EH (cell line): Measurements from ENCODE around the gene SNRPE.
"Not testable (repeated sequence)": the region's sequence is repeated elsewhere in the genome, so short reads cannot be mapped to it uniquely, and the experiment has no call there.

Experiments
- DNase-seq: peaks from one replicate; pipeline ENCODE4 v3.0.0-alpha.2; 2015; ENCODE audit warnings: low read depth

SNRPE gene

GRCh38 chr1:203861379-203862184, at the start of gene SNRPE:
Gene SNRPE, plus strand, starts transcription at chr1:203861599. Its CDS starts 61 bp downstream, at chr1:203861660.
- peak; percentile 98 for DNase-seq

GRCh38 chr1:203813581-203814341, 47.6 kb upstream of the SNRPE start:
- peak; percentile 38 for DNase-seq

- DNase-seq, result no peak
Measured at GRCh38 chr1:203818399-203818798, 43.0 kb upstream of the SNRPE start.

GRCh38 chr1:203823306-203823705, 38.1 kb upstream of the SNRPE start:
- peak; percentile 57 for DNase-seq

- no peak for DNase-seq
Measured at GRCh38 chr1:203826175-203826574, 35.2 kb upstream of the SNRPE start.

- peak; percentile 39 for DNase-seq
Measured at GRCh38 chr1:203828002-203828401, 33.4 kb upstream of the SNRPE start.

GRCh38 chr1:203828503-203828902, 32.9 kb upstream of the SNRPE start:
- no peak for DNase-seq

GRCh38 chr1:203829247-203829646, 32.2 kb upstream of the SNRPE start:
- DNase-seq, result peak; percentile 21

GRCh38 chr1:203835476-203835875, 25.9 kb upstream of the SNRPE start:
- no peak for DNase-seq

- DNase-seq, result peak; percentile 71
Measured at GRCh38 chr1:203839081-203839480, 22.3 kb upstream of the SNRPE start.

GRCh38 chr1:203840208-203840808, 21.1 kb upstream of the SNRPE start:
- no peak for DNase-seq

GRCh38 chr1:203842559-203842876, 18.9 kb upstream of the SNRPE start:
- no peak for DNase-seq

GRCh38 chr1:203843435-203843834, 18.0 kb upstream of the SNRPE start:
- no peak for DNase-seq

GRCh38 chr1:203853112-203853511, 8.3 kb upstream of the SNRPE start:
- not testable (repeated sequence) for DNase-seq

- DNase-seq, result peak; percentile 93
Measured at GRCh38 chr1:203858055-203858454, 3.3 kb upstream of the SNRPE start.

- peak; percentile 10 for DNase-seq
Measured at GRCh38 chr1:203858975-203859374, 2.4 kb upstream of the SNRPE start.

GRCh38 chr1:203860396-203861025, 888 bp upstream of the SNRPE start:
- peak; percentile 60 for DNase-seq

- DNase-seq, result peak; percentile 16
Measured at GRCh38 chr1:203867802-203868201, 6.4 kb downstream of the SNRPE start.

GRCh38 chr1:203870245-203870644, 8.8 kb downstream of the SNRPE start:
- peak; percentile 80 for DNase-seq

GRCh38 chr1:203871114-203871880, 9.9 kb downstream of the SNRPE start:
- peak; percentile 80 for DNase-seq

- no peak for DNase-seq
Measured at GRCh38 chr1:203873094-203873493, 11.7 kb downstream of the SNRPE start.

- no peak for DNase-seq
Measured at GRCh38 chr1:203878422-203878821, 17.0 kb downstream of the SNRPE start.
